Ramos (cell line): Measurements from ENCODE around the gene PRR5L.

Experiments used
- in situ Hi-C: fragments of 300-500 bp; cut with MboI; formaldehyde crosslinking; loops from one replicate; pipeline ENCODE4 v1.14.3; 2022; ENCODE audit warnings: low sequenced_read_pairs; ENCODE audit not compliant: unreplicated experiment

Gene PRR5L

GRCh38 chr11:36419791-36420424, 123.8 kb downstream of the PRR5L start:
- in situ Hi-C loops: no loop called here

GRCh38 chr11:36421546-36422155, 125.6 kb downstream of the PRR5L start:
- in situ Hi-C loops: no loop called here

- in situ Hi-C loops: no loop called here
Measured at GRCh38 chr11:36425561-36426081, 129.5 kb downstream of the PRR5L start.

GRCh38 chr11:36426226-36426848, 130.2 kb downstream of the PRR5L start:
- in situ Hi-C loops: no loop called here

GRCh38 chr11:36427079-36427478, 131.0 kb downstream of the PRR5L start:
- in situ Hi-C loops: no loop called here

GRCh38 chr11:36427876-36428275, 131.8 kb downstream of the PRR5L start:
- in situ Hi-C loops: no loop called here

- in situ Hi-C loops: no loop called here
Measured at GRCh38 chr11:36431429-36432092, 135.5 kb downstream of the PRR5L start.

- in situ Hi-C loops: no loop called here
Measured at GRCh38 chr11:36432093-36432469, 136.0 kb downstream of the PRR5L start.

GRCh38 chr11:36432738-36433137, 136.7 kb downstream of the PRR5L start:
- in situ Hi-C loops: no loop called here

- in situ Hi-C loops: no loop called here
Measured at GRCh38 chr11:36436064-36436463, 140.0 kb downstream of the PRR5L start.

GRCh38 chr11:36436589-36436988, 140.5 kb downstream of the PRR5L start:
- in situ Hi-C loops: no loop called here

GRCh38 chr11:36437413-36437812, 141.3 kb downstream of the PRR5L start:
- in situ Hi-C loops: no loop called here

GRCh38 chr11:36438126-36438525, 142.0 kb downstream of the PRR5L start:
- in situ Hi-C loops: no loop called here

GRCh38 chr11:36441610-36442208, 145.6 kb downstream of the PRR5L start:
- in situ Hi-C loops: no loop called here

GRCh38 chr11:36443661-36444060, 147.6 kb downstream of the PRR5L start:
- in situ Hi-C loops: no loop called here

- in situ Hi-C loops: no loop called here
Measured at GRCh38 chr11:36446135-36446534, 150.0 kb downstream of the PRR5L start.

GRCh38 chr11:36447514-36447913, 151.4 kb downstream of the PRR5L start:
- in situ Hi-C loops: no loop called here

- in situ Hi-C loops: no loop called here
Measured at GRCh38 chr11:36447947-36448346, 151.9 kb downstream of the PRR5L start.

GRCh38 chr11:36449561-36450096, 153.5 kb downstream of the PRR5L start:
- in situ Hi-C loops: no loop called here

GRCh38 chr11:36450110-36450572, 154.1 kb downstream of the PRR5L start:
- in situ Hi-C loops: no loop called here
